Neuronal stem cell (in vitro differentiated cells): ENCODE data around the gene TPCN2. TPM values are rescaled to one million over a fixed set of nuclear protein-coding genes. Genes with fewer than 3 reads are reported as not detected.
"Not testable (repeated sequence)": the region's sequence is repeated elsewhere in the genome, so short reads cannot be mapped to it uniquely, and the experiment has no call there.

Source experiments
- DNase-seq: peaks from one replicate; pipeline ENCODE4 v3.0.0-alpha.2; 2013; ENCODE audit warnings: low spot score
- H2AFZ ChIP-seq: one replicate; pipeline ENCODE4 v1.6.1; 2013; ENCODE audit warnings: mild to moderate bottlenecking, low read length, inconsistent platforms
- H2AK5ac ChIP-seq: 2 replicates; pipeline ENCODE4 v1.6.1; 2013; ENCODE audit warnings: low read depth, mild to moderate bottlenecking, inconsistent platforms, low read length, moderate library complexity, mixed read lengths
- H2BK120ac ChIP-seq: 2 replicates; pipeline ENCODE4 v1.6.1; 2013; ENCODE audit warnings: low read depth, mild to moderate bottlenecking, inconsistent platforms, low read length, moderate library complexity, mixed read lengths
- H2BK12ac ChIP-seq: one replicate; pipeline ENCODE4 v1.6.1; 2013; ENCODE audit warnings: low read length, inconsistent platforms
- H2BK15ac ChIP-seq: 2 replicates; pipeline ENCODE4 v1.6.1; 2013; ENCODE audit warnings: mild to moderate bottlenecking, low read length, inconsistent platforms, mixed read lengths
- H2BK5ac ChIP-seq: one replicate; pipeline ENCODE4 v1.6.1; 2013; ENCODE audit warnings: inconsistent platforms, mild to moderate bottlenecking, low read length, moderate library complexity
- H3K14ac ChIP-seq: one replicate; pipeline ENCODE4 v1.6.1; 2013; ENCODE audit warnings: low read length, inconsistent platforms
- H3K18ac ChIP-seq: 2 replicates; pipeline ENCODE4 v1.6.1; 2013; ENCODE audit warnings: low read length, inconsistent platforms
- H3K23ac ChIP-seq: 2 replicates; pipeline ENCODE4 v1.6.1; 2013; ENCODE audit warnings: low read depth, mild to moderate bottlenecking, mixed read lengths, low read length, inconsistent platforms; ENCODE audit not compliant: poor library complexity
- H3K27ac ChIP-seq: replicated peaks from 3 replicates; pipeline ENCODE4 v1.5.1; 2013; ENCODE audit warnings: low read length, inconsistent platforms
- H3K27me3 ChIP-seq, 3 experiments: 2 replicates each; pipeline ENCODE4 v1.6.1; 2013; ENCODE audit warnings: low read length in 3 of 3, mild to moderate bottlenecking in 2 of 3, inconsistent platforms in 1 of 3, low read depth in 1 of 3, mixed read lengths in 1 of 3, moderate library complexity in 1 of 3; ENCODE audit not compliant: control insufficient read depth in 3 of 3, insufficient read depth in 3 of 3
- H3K36me3 ChIP-seq, 2 donors: replicated peaks in 1 of 2; 2 replicates each; pipeline ENCODE4 v1.6.1; 2013; ENCODE audit warnings: low read length in 2 of 2; ENCODE audit not compliant: control insufficient read depth in 2 of 2, insufficient read depth in 2 of 2
- H3K4ac ChIP-seq: 2 replicates; pipeline ENCODE4 v1.6.1; 2013; ENCODE audit warnings: inconsistent platforms, mild to moderate bottlenecking, low read length, moderate library complexity
- H3K4me1 ChIP-seq, 2 donors: 1 replicate in 1 of 2; 2 replicates in 1 of 2; pipeline ENCODE4 v1.6.1; 2013; ENCODE audit warnings: low read length in 2 of 2, low read depth in 1 of 2; ENCODE audit not compliant: control insufficient read depth in 2 of 2, insufficient read depth in 1 of 2
- H3K4me2 ChIP-seq: one replicate; pipeline ENCODE4 v1.6.1; 2013; ENCODE audit warnings: mild to moderate bottlenecking, low read length, inconsistent platforms; ENCODE audit not compliant: insufficient read depth, poor library complexity, severe bottlenecking
- H3K4me3 ChIP-seq, 2 donors: 2 replicates each; pipeline ENCODE4 v1.5.1; 2013; ENCODE audit warnings: low read length in 2 of 2, mild to moderate bottlenecking in 2 of 2, inconsistent platforms in 1 of 2, moderate library complexity in 1 of 2
- H3K79me1 ChIP-seq: one replicate; pipeline ENCODE4 v1.6.1; 2013; ENCODE audit warnings: low read depth, mild to moderate bottlenecking, inconsistent platforms, low read length, moderate library complexity
- H3K9ac ChIP-seq: one replicate; pipeline ENCODE4 v1.6.1; 2013; ENCODE audit warnings: mild to moderate bottlenecking, low read depth, low read length, inconsistent platforms; ENCODE audit not compliant: poor library complexity
- H3K9me3 ChIP-seq, 2 donors: replicated peaks in 1 of 2; 2 replicates each; pipeline versions ENCODE3 to v1.6.1; 2013; ENCODE audit warnings: low read length in 2 of 2, mild to moderate bottlenecking in 2 of 2, inconsistent platforms in 1 of 2, low read depth in 1 of 2, mixed read lengths in 1 of 2, moderate library complexity in 1 of 2; ENCODE audit not compliant: control insufficient read depth in 2 of 2, insufficient read depth in 1 of 2
- H4K8ac ChIP-seq: one replicate; pipeline ENCODE4 v1.6.1; 2013; ENCODE audit warnings: low read depth, mild to moderate bottlenecking, inconsistent platforms, low read length, moderate library complexity
- H4K91ac ChIP-seq: one replicate; pipeline ENCODE4 v1.6.1; 2013; ENCODE audit warnings: low read length, low read depth, mild to moderate bottlenecking, inconsistent platforms; ENCODE audit not compliant: poor library complexity
- WGBS, 2 donors: extraction: QIAGEN DNeasy Blood & Tissue Kit; methylation state at CpG; one replicate each; pipeline ENCODE4 v1.1.7; 2013; ENCODE audit warnings: missing lambda C conversion rate in 2 of 2, mixed read lengths in 1 of 2; ENCODE audit not compliant: insufficient read length in 2 of 2, insufficient replicate concordance in 1 of 2; ENCODE audit errors: extremely low coverage in 2 of 2; 5-methylcytosine and 5-hydroxymethylcytosine counted together
- polyA plus RNA-seq, 2 experiments: library from polyadenylated mRNA; stranded (reverse); fragments of 200-250 nt; gene quantifications; one replicate each; pipeline ENCODE4 v1.2.3, GENCODE V29; 2013

The TPCN2 gene
- polyA plus RNA-seq (2013, experiment 1 of 2): 4.3 TPM
- polyA plus RNA-seq (2013, experiment 2 of 2): 4.3 TPM

GRCh38 chr11:69048694-69049489 is at the start of gene TPCN2:
TSS of gene TPCN2 (plus strand) at chr11:69048932. CDS start at chr11:69048998, 66 bp downstream.
- Histone ChIP-seq H3K27ac (no peak within 1 kb of the TSS), H3K4ac (peak within 1 kb of the TSS; percentile 57)
- peak; percentile 98 for DNase-seq

GRCh38 chr11:68999093-68999747 is 49.5 kb upstream of the TPCN2 start:
- no peak overlapping the region for H3K9ac ChIP-seq
- H2BK120ac ChIP-seq: no peak overlapping the region
- H3K18ac ChIP-seq: no peak overlapping the region
- H2BK12ac ChIP-seq: no peak overlapping the region
- no peak overlapping the region for H3K14ac ChIP-seq
- no peak overlapping the region for H2AK5ac ChIP-seq
- no peak for DNase-seq
- no peak overlapping the region for H4K91ac ChIP-seq
- no peak overlapping the region for H3K27ac ChIP-seq
- H4K8ac ChIP-seq: no peak overlapping the region
- no peak overlapping the region for H2AFZ ChIP-seq
- H3K4me3 ChIP-seq: no peak overlapping the region
- no peaks in the 10 kb centered on the region for H3K36me3 ChIP-seq
- no peaks in the 10 kb centered on the region for H3K9me3 ChIP-seq
- H2BK15ac ChIP-seq: no peak overlapping the region
- H3K4me2 ChIP-seq: no peak overlapping the region
- WGBS, 2 donors: no CpG with 5 or more reads among the region's 8 CpGs
- H2BK5ac ChIP-seq: no peak overlapping the region
- H3K79me1 ChIP-seq: no peaks in the 10 kb centered on the region
- no peak overlapping the region for H3K23ac ChIP-seq
- H3K4ac ChIP-seq: no peak overlapping the region
- H3K27me3 ChIP-seq: peaks cover 0 to 39% (median 0%) of the 10 kb centered on the region in 3 experiments
- H3K4me1 ChIP-seq: no peaks in the 10 kb centered on the region

More at GRCh38 chr11:69048694-69049489, at the start of gene TPCN2:
- peak within 1 kb of the TSS; percentile 93 for H3K9ac ChIP-seq
- peaks cover 11 to 12% of the 10 kb centered on the region in 2 donors for H3K4me1 ChIP-seq
- H2BK12ac ChIP-seq: no peak within 1 kb of the TSS
- peaks cover 14% of the 10 kb centered on the region for H3K79me1 ChIP-seq
- no CpG with 5 or more reads among the region's 76 CpGs for WGBS, 2 donors
- peak within 1 kb of the TSS; percentile 97 for H3K18ac ChIP-seq
- peaks cover 0 to 2% of the 10 kb centered on the region in 2 donors for H3K36me3 ChIP-seq
- H3K23ac ChIP-seq: peak within 1 kb of the TSS; percentile 78
- peak within 1 kb of the TSS; percentile 97 for H2AFZ ChIP-seq
- no peak within 1 kb of the TSS for H4K91ac ChIP-seq
- no peak within 1 kb of the TSS for H2BK5ac ChIP-seq
- H4K8ac ChIP-seq: peak within 1 kb of the TSS; percentile 58
- peak within 1 kb of the TSS; percentile 28 for H2AK5ac ChIP-seq
- H3K14ac ChIP-seq: peak within 1 kb of the TSS; percentile 51
- peak within 1 kb of the TSS; percentile 70 for H2BK15ac ChIP-seq
- no peaks in the 10 kb centered on the region for H3K9me3 ChIP-seq
- H3K27me3 ChIP-seq: no peaks in the 10 kb centered on the region
- H3K4me2 ChIP-seq: peak within 1 kb of the TSS; percentile 99
- peak within 1 kb of the TSS; percentile 84 for H2BK120ac ChIP-seq
- H3K4me3 ChIP-seq: peak within 1 kb of the TSS; percentile 86 to 92

- H3K4me3 ChIP-seq, H4K91ac ChIP-seq, H3K18ac ChIP-seq, H2BK15ac ChIP-seq, H3K14ac ChIP-seq, H2BK12ac ChIP-seq, H3K23ac ChIP-seq, H3K4ac ChIP-seq, H2BK5ac ChIP-seq, H3K9me3 ChIP-seq, H3K79me1 ChIP-seq, H3K27ac ChIP-seq, H3K36me3 ChIP-seq, H2AFZ ChIP-seq, H3K9ac ChIP-seq, DNase-seq, H2AK5ac ChIP-seq, H4K8ac ChIP-seq, H3K4me1 ChIP-seq, H3K4me2 ChIP-seq, H2BK120ac ChIP-seq: not testable (repeated sequence)
- no CpG with 5 or more reads among the region's 12 CpGs for WGBS, 2 donors
- peaks cover 0 to 36% (median 0%) of the 10 kb centered on the region in 3 experiments for H3K27me3 ChIP-seq
Measured at GRCh38 chr11:68999748-69000355, 48.9 kb upstream of the TPCN2 start.

GRCh38 chr11:69000391-69000790 is 48.3 kb upstream of the TPCN2 start:
- H4K91ac ChIP-seq: no peak overlapping the region
- H3K4me1 ChIP-seq: no peaks in the 10 kb centered on the region
- H2BK120ac ChIP-seq: no peak overlapping the region
- H3K27me3 ChIP-seq: peaks cover 0 to 36% (median 0%) of the 10 kb centered on the region in 3 experiments
- no peak overlapping the region for H3K4ac ChIP-seq
- H3K18ac ChIP-seq: no peak overlapping the region
- no peak for DNase-seq
- no peak overlapping the region for H2AK5ac ChIP-seq
- no peak overlapping the region for H3K4me3 ChIP-seq
- H3K9ac ChIP-seq: no peak overlapping the region
- WGBS, 2 donors: no CpG with 5 or more reads among the region's 5 CpGs
- H2BK12ac ChIP-seq: no peak overlapping the region
- H3K36me3 ChIP-seq: no peaks in the 10 kb centered on the region
- H3K9me3 ChIP-seq: no peaks in the 10 kb centered on the region
- no peak overlapping the region for H3K4me2 ChIP-seq
- no peak overlapping the region for H3K23ac ChIP-seq
- no peak overlapping the region for H2BK5ac ChIP-seq
- H2BK15ac ChIP-seq: no peak overlapping the region
- H3K14ac ChIP-seq: no peak overlapping the region
- H3K27ac ChIP-seq: no peak overlapping the region
- H3K79me1 ChIP-seq: no peaks in the 10 kb centered on the region
- no peak overlapping the region for H4K8ac ChIP-seq
- H2AFZ ChIP-seq: no peak overlapping the region
